GM19043 (cell line): ENCODE measurements around the gene GCNT4.

Experiments
- ATAC-seq: cut with Tn5 transposase; IDR thresholded peaks from one replicate; pipeline ENCODE4 v1.9.1; 2021; ENCODE audit warnings: low read depth; ENCODE audit not compliant: unreplicated experiment

The GCNT4 gene

GRCh38 chr5:75051217-75051751 lies 1.1 kb downstream of the GCNT4 start:
- ATAC-seq, result no peak

GRCh38 chr5:75050415-75050814 lies 1.9 kb downstream of the GCNT4 start:
- ATAC-seq, result no peak

GRCh38 chr5:75049456-75050351 lies 2.7 kb downstream of the GCNT4 start:
- ATAC-seq, result no peak

GRCh38 chr5:75048457-75048953 lies 3.9 kb downstream of the GCNT4 start:
- no peak for ATAC-seq

- no peak for ATAC-seq
Observed at GRCh38 chr5:75047356-75047755, 5.0 kb downstream of the GCNT4 start.

DNA sequence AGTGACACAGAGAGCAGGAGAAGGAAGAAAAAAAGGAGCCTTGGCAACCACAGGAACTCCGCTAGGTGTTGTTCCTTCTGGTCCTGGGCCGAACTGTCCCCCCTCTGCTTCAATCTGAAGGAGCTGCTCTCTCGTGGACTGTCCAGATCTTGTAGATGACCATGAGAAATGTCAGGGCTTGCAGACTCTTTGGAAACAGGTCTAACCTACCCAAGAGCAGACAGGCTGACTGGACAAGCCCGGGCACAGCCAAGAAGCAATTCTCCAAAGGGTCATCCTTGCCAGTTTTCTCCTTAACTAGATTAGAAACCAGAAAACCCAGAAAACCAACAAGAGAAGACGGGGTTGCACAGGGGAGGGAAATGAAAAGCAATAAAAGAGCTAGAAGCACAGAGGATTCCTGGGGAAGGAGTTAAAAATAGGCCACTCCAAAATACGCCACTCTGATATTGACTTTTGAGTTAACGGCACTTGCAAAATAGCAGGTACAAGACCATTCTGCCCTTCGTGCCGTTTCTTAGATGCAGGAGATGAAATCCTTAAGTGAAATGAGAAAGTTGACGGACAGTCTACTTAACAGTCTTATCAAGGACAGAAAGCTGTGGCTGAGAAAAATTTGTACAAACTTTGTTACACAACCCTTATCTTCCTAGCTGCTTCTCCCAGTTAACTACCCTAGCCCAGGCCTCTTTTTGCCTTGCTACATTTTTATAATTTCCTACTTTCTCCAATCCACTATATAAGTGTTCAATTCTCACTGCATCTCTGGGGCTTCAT lies 5.8 kb downstream of the GCNT4 start:
- ATAC-seq, result no peak

DNA sequence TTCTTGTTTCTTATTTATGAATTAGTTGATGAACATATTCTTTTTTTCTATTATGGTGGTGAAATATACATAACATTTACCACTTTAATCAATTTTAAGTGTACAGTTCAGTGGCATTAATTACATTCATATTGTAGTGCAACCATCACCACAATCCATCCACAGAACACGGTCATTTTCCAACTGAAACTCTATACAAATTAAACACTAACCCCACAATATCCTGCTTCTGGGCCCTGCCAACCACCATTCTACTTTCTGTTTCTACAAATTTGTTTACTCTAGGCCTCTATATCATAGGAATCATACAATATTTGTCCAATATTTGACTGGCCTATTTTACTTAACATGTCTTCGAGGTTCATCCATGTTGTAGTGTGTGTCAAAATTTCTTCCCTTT lies 7.3 kb downstream of the GCNT4 start:
- ATAC-seq, result no peak

- no peak for ATAC-seq
Observed at GRCh38 chr5:75044406-75044805, 8.0 kb downstream of the GCNT4 start.

DNA sequence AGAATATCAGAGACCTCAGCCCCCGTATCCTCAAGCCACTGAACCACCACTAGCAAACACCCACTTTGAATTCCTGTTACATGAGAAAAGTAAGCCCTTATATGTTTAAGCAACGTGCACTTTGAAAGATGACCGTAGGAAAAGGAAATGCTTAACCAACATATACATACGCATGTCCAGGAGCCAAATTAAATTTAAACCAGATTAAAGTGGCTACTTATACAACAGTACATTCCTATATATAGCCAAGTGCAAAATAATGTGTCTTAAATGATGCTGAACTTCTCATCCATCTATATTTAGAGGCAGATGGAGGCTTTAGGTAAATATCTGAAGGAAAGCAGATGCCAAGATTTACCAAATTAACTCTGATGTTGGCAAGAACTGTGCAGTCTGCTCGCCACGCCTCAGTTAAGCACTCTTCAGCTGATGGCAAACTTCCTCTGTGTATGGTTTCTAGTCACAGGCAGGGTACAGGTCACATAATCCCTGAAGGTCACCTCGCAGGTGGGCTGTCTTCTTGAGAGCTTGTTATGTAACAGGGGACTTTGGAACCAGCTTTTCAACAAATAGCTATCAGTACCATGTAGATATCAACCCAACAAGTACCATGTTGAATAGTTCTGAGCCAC lies 8.6 kb downstream of the GCNT4 start:
- no peak for ATAC-seq

GRCh38 chr5:75042522-75042921 lies 9.8 kb downstream of the GCNT4 start:
- ATAC-seq, result no peak

DNA sequence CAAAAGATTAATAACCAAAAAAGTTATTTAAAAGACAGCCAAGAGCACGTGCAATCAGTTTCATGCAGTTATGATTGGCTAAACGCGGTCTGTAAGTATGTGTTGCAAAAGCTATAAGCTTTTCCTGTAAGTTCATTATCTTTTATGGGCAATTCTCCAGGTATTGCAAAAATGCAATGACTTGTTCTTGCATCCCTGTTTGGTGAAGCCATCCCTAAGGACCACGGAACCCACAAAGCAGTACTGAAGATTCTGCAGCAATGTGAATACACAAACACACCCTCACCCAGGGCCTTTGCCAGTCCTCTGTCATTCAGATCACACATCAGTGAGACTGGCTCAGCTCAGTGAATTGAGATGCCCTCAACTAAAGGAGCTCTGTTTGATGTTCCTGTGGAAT lies 11.4 kb downstream of the GCNT4 start:
- no peak for ATAC-seq

GRCh38 chr5:75037106-75037505 lies 15.3 kb downstream of the GCNT4 start:
- no peak for ATAC-seq

DNA sequence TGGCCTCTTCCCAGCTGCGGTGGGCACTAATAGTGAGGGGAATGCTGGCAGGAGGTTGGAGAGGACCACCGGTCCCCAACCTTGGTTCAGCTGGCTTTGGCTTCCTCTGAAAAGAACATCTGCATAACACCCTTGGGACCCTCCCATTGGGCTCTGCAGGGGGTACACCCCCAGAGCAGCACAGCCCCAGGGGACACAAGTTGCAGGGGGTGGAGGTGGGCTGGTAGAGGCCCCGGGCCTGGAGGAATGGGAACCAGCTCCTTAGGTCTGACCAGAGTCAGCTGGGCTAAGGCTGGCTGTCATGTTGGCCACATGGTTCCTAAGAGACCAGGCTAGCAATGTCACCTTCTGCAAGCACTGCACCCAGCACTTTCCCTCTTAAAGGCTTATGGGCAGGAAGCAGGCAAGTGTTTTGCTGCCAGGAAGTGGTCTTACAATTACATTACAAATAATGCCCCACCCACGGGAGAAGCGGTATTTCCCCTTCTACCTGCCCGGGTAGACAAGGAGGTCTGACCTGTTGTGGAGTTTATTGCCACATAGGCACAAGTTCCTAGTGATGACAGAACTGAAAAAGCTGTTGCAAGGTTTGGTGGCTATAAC lies 18.1 kb downstream of the GCNT4 start:
- ATAC-seq, result no peak

DNA sequence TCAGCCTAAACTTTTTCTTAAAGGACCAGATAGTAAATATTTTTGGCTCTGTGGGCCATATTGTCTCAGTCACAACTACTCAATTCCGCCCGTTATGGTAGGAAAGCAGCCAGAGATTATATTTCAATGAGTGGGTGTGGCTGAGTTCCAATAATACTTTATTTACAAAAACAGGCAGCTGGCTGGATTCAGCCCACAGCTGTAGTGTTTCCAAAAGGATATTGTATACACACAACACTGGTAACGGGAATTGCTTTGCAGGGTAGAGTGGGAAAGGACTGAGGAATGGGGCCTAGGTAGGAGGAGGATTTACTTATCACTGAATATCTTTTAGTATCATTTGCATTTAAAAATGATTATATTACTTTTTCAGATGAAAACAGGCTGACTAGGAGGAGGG lies 21.0 kb downstream of the GCNT4 start:
- no peak for ATAC-seq

DNA sequence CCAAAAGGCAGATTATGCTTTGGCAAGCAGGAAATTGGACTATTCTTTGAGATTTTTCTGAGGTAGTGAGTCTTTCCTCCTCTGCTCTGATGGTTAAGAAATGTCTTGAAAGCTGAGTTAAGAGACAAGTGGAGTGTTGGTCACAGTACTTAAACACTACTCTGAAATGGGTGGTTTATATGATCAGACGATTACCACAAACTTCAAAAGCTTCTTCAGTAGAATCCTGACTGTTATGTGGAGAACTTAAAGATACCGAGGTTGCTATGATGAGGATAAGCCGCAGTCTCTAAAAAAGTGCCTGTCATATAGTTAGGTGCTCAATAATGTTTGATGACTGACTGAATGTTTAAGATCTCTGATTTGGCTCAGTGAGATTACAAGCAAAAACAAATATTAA lies 24.3 kb downstream of the GCNT4 start:
- no peak for ATAC-seq

DNA sequence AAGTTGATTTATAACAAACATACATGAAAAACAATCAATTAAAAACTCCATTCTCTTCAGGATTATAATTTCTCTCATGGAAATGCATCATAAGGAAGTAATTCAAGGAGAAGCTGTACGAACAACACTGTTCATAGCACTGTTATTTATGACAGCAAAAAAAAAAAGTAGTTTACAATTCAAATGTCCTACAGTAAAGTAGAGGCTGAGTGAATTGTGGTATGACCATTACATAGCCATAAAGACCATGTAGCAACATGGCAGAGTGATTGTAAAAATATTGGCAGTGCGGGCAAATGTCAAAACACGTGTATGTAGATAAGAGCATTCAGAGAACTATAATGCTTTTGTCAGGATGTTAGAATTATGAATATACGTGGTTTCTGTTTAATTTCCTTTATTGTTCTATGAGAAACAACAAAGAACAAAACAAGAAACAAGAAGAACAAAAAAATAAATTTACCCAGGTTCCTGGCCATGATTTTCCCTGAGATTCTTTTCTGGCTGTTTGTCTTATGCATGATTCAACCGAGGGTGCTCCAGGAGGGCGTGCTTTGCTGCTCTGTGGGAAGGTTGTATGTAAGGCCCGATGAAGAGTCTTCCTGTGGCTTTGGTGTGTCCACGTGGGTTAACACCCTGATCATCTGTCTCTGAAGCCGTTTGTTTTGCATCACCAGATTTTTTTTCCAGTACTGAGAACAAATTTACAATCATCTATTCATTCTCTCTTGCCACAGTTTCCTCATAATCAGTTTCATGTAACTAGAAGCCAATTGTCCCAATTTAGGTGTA lies 28.8 kb downstream of the GCNT4 start:
- ATAC-seq, result no peak

DNA sequence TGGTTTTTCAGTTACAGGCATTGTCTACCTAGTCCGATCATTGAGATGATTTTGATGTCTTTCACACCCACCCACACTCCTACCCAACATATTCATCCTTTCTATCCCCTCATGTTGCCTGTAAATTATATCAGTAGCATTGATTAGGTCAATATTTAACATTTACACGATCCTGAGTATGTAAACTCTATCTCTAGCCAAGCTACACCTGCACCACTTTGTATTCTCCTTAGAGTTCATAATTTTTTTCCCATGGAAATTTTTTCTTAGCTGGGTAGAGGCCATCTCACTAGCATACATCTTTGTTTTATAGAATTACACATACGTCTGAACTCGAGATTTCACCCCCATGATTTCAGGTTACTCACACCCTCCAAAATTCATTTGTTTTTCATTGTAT lies 30.6 kb downstream of the GCNT4 start:
- ATAC-seq, result no peak

DNA sequence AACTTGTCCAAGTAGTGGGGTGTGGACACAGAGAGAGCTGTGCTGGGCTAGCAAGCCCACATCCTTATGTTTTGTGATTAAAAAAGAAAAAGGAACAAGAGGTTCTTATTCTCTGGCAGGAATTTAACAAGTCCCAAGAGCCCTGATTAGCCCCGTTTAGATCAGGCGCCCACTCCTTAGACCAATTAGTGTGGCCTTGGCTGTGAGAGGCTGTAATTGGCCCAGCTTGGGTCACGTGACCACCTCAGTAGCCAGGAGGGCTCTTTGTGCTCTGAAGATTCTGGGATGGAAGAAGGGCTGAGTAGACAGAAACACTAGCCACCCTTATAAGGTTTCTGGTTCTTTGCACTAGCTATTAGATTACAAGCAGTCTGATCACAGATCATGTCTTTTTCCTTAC lies 31.1 kb downstream of the GCNT4 start:
- no peak for ATAC-seq

DNA sequence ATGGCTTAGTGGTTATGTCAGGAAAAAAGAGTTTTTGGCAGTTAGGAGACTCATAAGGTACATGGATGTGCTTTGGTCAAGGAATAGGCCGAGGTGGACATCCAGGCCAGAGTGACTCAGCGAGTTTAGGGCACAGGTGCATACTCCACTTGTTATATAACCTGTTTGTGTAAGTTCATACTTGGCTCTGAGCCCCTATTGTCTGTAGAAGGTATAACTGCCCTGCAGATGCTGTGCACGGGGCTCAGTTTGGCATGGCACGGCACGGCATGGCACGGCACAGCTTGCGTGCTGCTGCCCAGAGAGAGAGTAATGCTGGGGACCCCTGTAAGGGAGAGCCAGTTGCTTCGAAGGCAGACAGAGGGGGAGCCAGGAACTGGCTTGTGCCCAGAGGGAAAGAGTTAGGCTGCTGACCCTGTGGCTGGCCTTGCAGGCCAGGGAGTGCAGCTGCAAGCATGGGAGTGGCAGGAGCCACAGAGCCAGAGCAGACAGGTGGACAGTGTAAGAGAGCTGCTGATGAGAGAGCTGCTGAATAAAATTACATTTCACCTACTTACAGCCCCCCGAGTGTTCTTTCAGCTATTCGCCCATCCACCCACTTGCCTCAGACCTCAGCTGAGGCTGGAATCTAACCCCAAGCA lies 32.2 kb downstream of the GCNT4 start:
- ATAC-seq, result no peak
